Measurements from ENCODE around the gene ZNF326.

GRCh38 chr1:89999208-89999607 lies 4.3 kb downstream of the ZNF326 start:
- no peak for TF ChIP-seq CTCF (conservative IDR thresholded peaks at IDR 0.05 in 1 of 2, IDR thresholded peaks at IDR 0.05 in 1 of 2; ENCODE audit: low read depth in 1 of 2, low read length in 2 of 2)
- TF ChIP-seq EZH2 (IDR thresholded peaks at IDR 0.05; ENCODE audit: low read length, missing control alignments), result no peak

Measured in fibroblast of lung (primary cell).